SK-N-MC (cell line): Measurements from ENCODE around the gene MRPL49.

Source experiments
- EZH2 ChIP-seq: fragments of 200-600 bp; sonication (generic); IDR thresholded peaks from one replicate; pipeline ENCODE4 v1.6.1; 2017; ENCODE audit warnings: antibody characterized with exemption
- FOXP2 ChIP-seq: optimal IDR thresholded peaks from 2 replicates; pipeline ENCODE3; 2011; ENCODE audit warnings: mild to moderate bottlenecking, moderate library complexity; ENCODE audit not compliant: insufficient read depth; ENCODE audit errors: extremely low read length, control extremely low read depth
- POLR2AphosphoS5 ChIP-seq: IDR thresholded peaks from 2 replicates; pipeline ENCODE4 v1.6.1; 2012; ENCODE audit warnings: mild to moderate bottlenecking, low read depth, low read length, borderline replicate concordance

GRCh38 chr11:65133724-65134123 lies 11.6 kb downstream of the MRPL49 start:
- no peak for TF ChIP-seq POLR2AphosphoS5
- TF ChIP-seq EZH2: no peak
- no peak for TF ChIP-seq FOXP2
